Stomach (tissue), 9 donors: ENCODE measurements around the gene PCF11. TPM values are rescaled to one million over a fixed set of nuclear protein-coding genes. Genes with fewer than 3 reads are reported as not detected.
"Not testable (repeated sequence)": the region's sequence is repeated elsewhere in the genome, so short reads cannot be mapped to it uniquely, and the experiment has no call there.

Experiments used
- DNase-seq, 2 donors: peaks; one replicate each; pipeline versions ENCODE4 v3.0.0 to v3.0.0-alpha.2; 2013 to 2019
- H3K27ac ChIP-seq, 5 donors: fragments of 200-600 bp in 4 of 5; sonication (generic) in 4 of 5; one replicate each; pipeline ENCODE4 v1.5.1; 2013 to 2019; ENCODE audit warnings: mild to moderate bottlenecking in 1 of 5, moderate library complexity in 1 of 5
- H3K27me3 ChIP-seq, 3 donors: fragments of 200-600 bp; sonication (generic); one replicate each; pipeline ENCODE4 v1.5.1; 2017 to 2019; ENCODE audit warnings: mixed run types in 1 of 3
- H3K36me3 ChIP-seq, 4 donors: fragments of 200-600 bp; sonication (generic); 1 replicate in 3 of 4; 2 replicates in 1 of 4; pipeline ENCODE4 v1.5.1; 2016 to 2019
- H3K4me1 ChIP-seq, 4 donors: fragments of 200-600 bp; sonication (generic); one replicate each; pipeline ENCODE4 v1.5.1; 2016 to 2019
- H3K4me3 ChIP-seq, 4 donors: fragments of 200-600 bp; sonication (generic) in 3 of 4; one replicate each; pipeline ENCODE4 v1.5.1; 2016 to 2019; ENCODE audit warnings: mild to moderate bottlenecking in 1 of 4
- H3K9me3 ChIP-seq, 4 donors: fragments of 200-600 bp; sonication (generic); one replicate each; pipeline ENCODE4 v1.5.1; 2016 to 2019
- CTCF ChIP-seq, 7 experiments: fragments of 450-650 bp in 4 of 7; fragments of 200-600 bp in 3 of 7; sonication (generic) in 3 of 7; IDR thresholded peaks; one replicate each; pipeline ENCODE4 v1.5.1; 2016 to 2019; ENCODE audit warnings: antibody characterized with exemption in 7 of 7, control low read depth in 2 of 7, mild to moderate bottlenecking in 1 of 7
- EP300 ChIP-seq: sonication (generic); formaldehyde crosslinking; IDR thresholded peaks from one replicate; pipeline ENCODE4 v1.6.1; 2017; ENCODE audit warnings: antibody characterized with exemption
- POLR2A ChIP-seq, 4 donors: fragments of 450-650 bp; IDR thresholded peaks; one replicate each; pipeline ENCODE4 v1.6.1; 2016; ENCODE audit warnings: antibody characterized with exemption in 4 of 4, control low read depth in 2 of 4, mild to moderate bottlenecking in 1 of 4, moderate library complexity in 1 of 4
- POLR2AphosphoS5 ChIP-seq, 3 donors: sonication (generic); formaldehyde crosslinking; IDR thresholded peaks; one replicate each; pipeline ENCODE4 v1.6.1; 2016; ENCODE audit warnings: antibody characterized with exemption in 3 of 3
- WGBS, 5 donors: extraction: QIAGEN DNeasy Blood & Tissue Kit in 3 of 5; methylation state at CpG; one replicate each; pipeline versions ENCODE4 v1.1.5 to v1.1.7; 2013 to 2018; 5-methylcytosine and 5-hydroxymethylcytosine counted together
- intact Hi-C: fragments of 100-400 bp; cut with DNase I; formaldehyde crosslinking; loops from one replicate; pipeline ENCODE4 v1.15.1; 2023; ENCODE audit warnings: low total_unique reads
- polyA plus RNA-seq, 3 donors: library from polyadenylated mRNA; stranded (reverse); fragments of 200-250 nt; gene quantifications; one replicate each; pipeline ENCODE4 v1.2.3, GENCODE V29; 2013
- total RNA-seq, 5 donors: library from RNA; depleted of rRNA; stranded (reverse); fragments of >200 nt; gene quantifications; one replicate each; pipeline versions ENCODE4 v1.1.0 to v1.2.3, GENCODE V29; 2014 to 2016
- donor health status: healthy with polysubstance abuse.
- donor health status: Bipolar disorder and iron deficiency.
- donor health status: healthy.

The PCF11 gene
- total and polyA plus RNA-seq, 8 donors = 10.1 to 87.2 (median 58.2) TPM

GRCh38 chr11:83125577-83125976 lies 31.4 kb upstream of the PCF11 start:
- Histone ChIP-seq H3K4me1 (no peaks in the 10 kb centered on the region), H3K36me3 (no peaks in the 10 kb centered on the region), H3K27ac (no peak overlapping the region), H3K4me3 (no peak overlapping the region), H3K9me3 (no peaks in the 10 kb centered on the region), H3K27me3 (no peaks in the 10 kb centered on the region)
- DNase-seq = no peak
- TF ChIP-seq POLR2AphosphoS5 (IDR thresholded peaks at IDR 0.05) = no peak
- no peak for TF ChIP-seq EP300
- no peak for TF ChIP-seq POLR2A (IDR thresholded peaks at IDR 0.05)
- intact Hi-C loops = no loop called here
- WGBS, 5 donors = 87 to 96% (median 92%) methylated on average over 5 of the region's 5 CpGs

GRCh38 chr11:83127310-83127637 lies 29.7 kb upstream of the PCF11 start:
- Histone ChIP-seq H3K27ac (no peak overlapping the region), H3K36me3 (no peaks in the 10 kb centered on the region), H3K27me3 (no peaks in the 10 kb centered on the region), H3K9me3 (no peaks in the 10 kb centered on the region), H3K4me3 (no peak overlapping the region), H3K4me1 (no peaks in the 10 kb centered on the region)
- TF ChIP-seq POLR2AphosphoS5 (IDR thresholded peaks at IDR 0.05) (no peak), POLR2A (IDR thresholded peaks at IDR 0.05) (no peak), CTCF (IDR thresholded peaks at IDR 0.05) (no peak), EP300 (no peak)
- intact Hi-C loops = no loop called here
- no peak for DNase-seq
- WGBS, 5 donors = 91 to 95% (median 93%) methylated on average over 5 of the region's 5 CpGs

- H3K36me3 ChIP-seq = no peaks in the 10 kb centered on the region
- intact Hi-C loops = no loop called here
- H3K4me1 ChIP-seq = no peaks in the 10 kb centered on the region
- H3K27me3 ChIP-seq = no peaks in the 10 kb centered on the region
- DNase-seq = no peak
- H3K9me3 ChIP-seq = no peaks in the 10 kb centered on the region
- no peak for TF ChIP-seq POLR2A (IDR thresholded peaks at IDR 0.05)
- TF ChIP-seq EP300 = no peak
- no peak for TF ChIP-seq CTCF (IDR thresholded peaks at IDR 0.05)
- H3K4me3 ChIP-seq = no peak overlapping the region
- H3K27ac ChIP-seq = no peak overlapping the region
- 65 to 75% (median 71%) methylated on average over 4 of the region's 4 CpGs for WGBS, 5 donors
These were observed 24.7 kb upstream of the PCF11 start for GRCh38 chr11:83132191-83132590.

GRCh38 chr11:83133266-83133665 lies 23.7 kb upstream of the PCF11 start:
- H3K27me3 ChIP-seq, H3K27ac ChIP-seq, H3K9me3 ChIP-seq, H3K4me3 ChIP-seq, intact Hi-C loops, H3K36me3 ChIP-seq, H3K4me1 ChIP-seq, DNase-seq: not testable (repeated sequence)
- WGBS, 5 donors = 90 to 97% (median 95%) methylated on average over 3 to 18 of the region's 29 CpGs; no CpG with 5 or more reads in 1 of the 5 donors

GRCh38 chr11:83139310-83139709 lies 17.6 kb upstream of the PCF11 start:
- Histone ChIP-seq H3K27ac (no peak overlapping the region), H3K27me3 (no peaks in the 10 kb centered on the region), H3K36me3 (no peaks in the 10 kb centered on the region), H3K4me3 (no peak overlapping the region), H3K4me1 (no peaks in the 10 kb centered on the region), H3K9me3 (no peaks in the 10 kb centered on the region)
- TF ChIP-seq EP300 (no peak), POLR2A (IDR thresholded peaks at IDR 0.05) (no peak), POLR2AphosphoS5 (IDR thresholded peaks at IDR 0.05) (no peak), CTCF (IDR thresholded peaks at IDR 0.05) (no peak)
- WGBS, 5 donors = 80 to 88% (median 83%) methylated on average over 6 of the region's 6 CpGs
- DNase-seq = no peak
- intact Hi-C loops = no loop called here
